GM21786 (cell line): ENCODE measurements around the gene LRP1B.

Experiments
- ATAC-seq: cut with Tn5 transposase; IDR thresholded peaks from one replicate; pipeline ENCODE4 v1.9.1; 2021; ENCODE audit not compliant: unreplicated experiment

The LRP1B gene

GRCh38 chr2:141959941-141960340, 170.9 kb downstream of the LRP1B start:
- ATAC-seq = no peak

GRCh38 chr2:141959016-141959415, 171.8 kb downstream of the LRP1B start:
- ATAC-seq = no peak

GRCh38 chr2:141957827-141958450, 172.9 kb downstream of the LRP1B start:
- ATAC-seq = no peak

- no peak for ATAC-seq
Measured at GRCh38 chr2:141957321-141957720, 173.5 kb downstream of the LRP1B start.

- ATAC-seq = no peak
Measured at GRCh38 chr2:141947396-141948114, 183.3 kb downstream of the LRP1B start.

GRCh38 chr2:141946016-141946415, 184.8 kb downstream of the LRP1B start:
- ATAC-seq = no peak

GRCh38 chr2:141943918-141944317, 186.9 kb downstream of the LRP1B start:
- no peak for ATAC-seq

GRCh38 chr2:141942006-141942789, 188.6 kb downstream of the LRP1B start:
- no peak for ATAC-seq

GRCh38 chr2:141941210-141941714, 189.6 kb downstream of the LRP1B start:
- no peak for ATAC-seq

GRCh38 chr2:141940709-141941108, 190.1 kb downstream of the LRP1B start:
- no peak for ATAC-seq

GRCh38 chr2:141933226-141933625, 197.6 kb downstream of the LRP1B start:
- ATAC-seq = no peak

- ATAC-seq = no peak
Measured at GRCh38 chr2:141932261-141932660, 198.6 kb downstream of the LRP1B start.

- ATAC-seq = no peak
Measured at GRCh38 chr2:141931797-141932196, 199.0 kb downstream of the LRP1B start.

- no peak for ATAC-seq
Measured at GRCh38 chr2:141930803-141931202, 200.0 kb downstream of the LRP1B start.

- ATAC-seq = no peak
Measured at GRCh38 chr2:141929331-141930252, 201.2 kb downstream of the LRP1B start.

GRCh38 chr2:141928476-141928875, 202.3 kb downstream of the LRP1B start:
- no peak for ATAC-seq

- no peak for ATAC-seq
Measured at GRCh38 chr2:141927536-141927935, 203.3 kb downstream of the LRP1B start.

GRCh38 chr2:141925511-141925910, 205.3 kb downstream of the LRP1B start:
- ATAC-seq = no peak

GRCh38 chr2:141923657-141924056, 207.2 kb downstream of the LRP1B start:
- ATAC-seq = no peak

- peak; percentile 81 for ATAC-seq
Measured at GRCh38 chr2:141911485-141912066, 219.2 kb downstream of the LRP1B start.
